ENCODE data around the gene OSBPL5.

The OSBPL5 gene

GRCh38 chr11:3057069-3057963 is 107.8 kb downstream of the OSBPL5 start, which contains the start of gene CARS1:
CARS1 (minus strand) TSS chr11:3057423; CDS start chr11:3057367, 56 bp downstream.
- peak; percentile 87 for DNase-seq (ENCODE audit: low read depth, low spot score)

- no peak for DNase-seq (ENCODE audit: low read depth, low spot score)
Measured at GRCh38 chr11:3056296-3057068, 108.6 kb downstream of the OSBPL5 start.

- no peak for DNase-seq (ENCODE audit: low read depth, low spot score)
Measured at GRCh38 chr11:3055891-3056290, 109.2 kb downstream of the OSBPL5 start.

GRCh38 chr11:3052567-3052966 is 112.5 kb downstream of the OSBPL5 start:
- no peak for DNase-seq (ENCODE audit: low read depth, low spot score)

DNA sequence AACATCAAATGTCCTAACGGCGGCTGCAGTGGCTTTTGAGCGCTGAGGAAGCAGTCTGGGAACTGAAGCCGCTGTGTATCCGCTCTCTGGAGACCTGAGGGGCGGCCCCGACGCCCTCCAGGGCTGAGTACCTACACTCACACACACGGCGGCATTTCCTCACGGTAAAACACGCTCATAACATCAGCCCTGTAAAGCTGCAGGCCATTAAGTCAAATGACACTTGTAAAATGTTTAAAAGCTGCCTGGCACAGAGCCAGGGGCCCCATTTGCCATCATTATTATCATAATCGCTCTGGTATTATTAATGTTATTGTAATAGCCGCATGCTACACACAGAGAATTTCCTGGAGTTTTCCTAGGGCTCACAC is 113.0 kb downstream of the OSBPL5 start:
- DNase-seq (ENCODE audit: low read depth, low spot score) = no peak

DNA sequence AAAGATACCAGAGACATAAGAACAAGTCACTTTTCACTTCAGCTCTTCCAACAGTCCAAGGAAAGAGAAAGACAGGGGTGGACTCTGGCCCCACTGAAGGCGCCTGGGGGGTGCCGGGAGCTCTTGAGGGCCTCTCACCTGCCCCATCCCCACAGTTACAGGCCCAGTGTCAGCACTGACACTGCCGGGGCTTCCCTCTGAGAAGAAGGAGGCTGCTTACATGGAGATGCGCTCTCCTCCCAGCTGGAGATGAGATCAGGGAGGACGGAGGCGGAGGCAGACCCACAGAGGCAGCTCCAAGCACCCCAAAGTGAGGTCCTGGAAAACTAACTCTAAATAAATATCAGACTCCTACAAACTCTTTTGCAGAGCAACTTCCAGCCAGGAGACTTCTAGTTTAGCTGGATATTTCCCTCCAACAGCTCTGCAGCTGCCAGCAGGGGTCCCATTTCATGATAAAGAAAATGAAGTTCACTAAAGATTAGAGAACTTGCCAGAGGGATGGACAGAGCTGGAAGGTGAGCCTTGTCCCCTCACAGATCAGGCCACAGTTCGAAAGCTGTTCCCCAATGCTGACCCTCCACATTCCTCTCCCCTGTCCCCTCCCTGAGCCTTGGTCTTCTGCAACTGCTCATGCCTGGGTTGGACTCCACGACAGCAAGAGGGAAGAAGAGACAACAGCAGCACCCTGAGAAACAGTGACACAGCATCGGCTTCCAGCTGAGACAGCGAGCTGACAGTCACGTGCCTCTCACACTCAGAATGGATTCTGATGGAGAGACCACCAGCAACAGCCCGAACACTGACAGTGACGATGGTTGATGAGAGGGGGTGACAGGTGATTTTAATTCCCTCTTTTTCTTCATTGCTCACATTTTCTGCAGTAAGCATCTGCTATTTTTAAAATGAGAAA is 113.7 kb downstream of the OSBPL5 start:
- DNase-seq (ENCODE audit: low read depth, low spot score) = no peak

- DNase-seq (ENCODE audit: low read depth, low spot score) = no peak
Measured at GRCh38 chr11:3050386-3051195, 114.5 kb downstream of the OSBPL5 start.

GRCh38 chr11:3049430-3050243 is 115.5 kb downstream of the OSBPL5 start:
- peak; percentile 52 for DNase-seq (ENCODE audit: low read depth, low spot score)

DNA sequence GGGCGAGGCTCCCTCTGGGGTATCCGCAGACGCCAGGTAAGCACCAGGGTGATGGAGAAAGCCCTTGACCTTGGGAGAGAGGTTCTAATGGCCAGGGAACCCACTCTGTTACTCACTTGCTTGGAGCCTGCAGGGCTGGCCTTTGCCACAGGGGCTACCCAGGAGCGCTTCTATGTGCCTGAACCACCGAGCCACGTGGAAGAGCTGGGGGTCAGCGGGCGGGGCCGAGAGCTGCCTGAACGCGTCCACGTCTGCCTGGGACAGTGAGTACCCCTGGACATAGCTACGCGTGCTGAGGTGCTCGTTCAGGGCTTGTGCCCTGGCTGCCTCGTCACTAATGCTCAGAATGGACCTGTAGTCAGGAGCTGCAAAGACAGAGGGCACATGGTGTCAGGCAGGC is 117.5 kb downstream of the OSBPL5 start:
- no peak for DNase-seq (ENCODE audit: low read depth, low spot score)

- DNase-seq (ENCODE audit: low read depth, low spot score) = no peak
Measured at GRCh38 chr11:3046641-3047040, 118.5 kb downstream of the OSBPL5 start.

- DNase-seq (ENCODE audit: low read depth, low spot score) = no peak
Measured at GRCh38 chr11:3046190-3046589, 118.9 kb downstream of the OSBPL5 start.

- no peak for DNase-seq (ENCODE audit: low read depth, low spot score)
Measured at GRCh38 chr11:3044915-3045314, 120.2 kb downstream of the OSBPL5 start.

GRCh38 chr11:3044004-3044403 is 121.1 kb downstream of the OSBPL5 start:
- no peak for DNase-seq (ENCODE audit: low read depth, low spot score)

- DNase-seq (ENCODE audit: low read depth, low spot score) = no peak
Measured at GRCh38 chr11:3043315-3043871, 121.7 kb downstream of the OSBPL5 start.

- no peak for DNase-seq (ENCODE audit: low read depth, low spot score)
Measured at GRCh38 chr11:3042496-3043314, 122.4 kb downstream of the OSBPL5 start.

DNA sequence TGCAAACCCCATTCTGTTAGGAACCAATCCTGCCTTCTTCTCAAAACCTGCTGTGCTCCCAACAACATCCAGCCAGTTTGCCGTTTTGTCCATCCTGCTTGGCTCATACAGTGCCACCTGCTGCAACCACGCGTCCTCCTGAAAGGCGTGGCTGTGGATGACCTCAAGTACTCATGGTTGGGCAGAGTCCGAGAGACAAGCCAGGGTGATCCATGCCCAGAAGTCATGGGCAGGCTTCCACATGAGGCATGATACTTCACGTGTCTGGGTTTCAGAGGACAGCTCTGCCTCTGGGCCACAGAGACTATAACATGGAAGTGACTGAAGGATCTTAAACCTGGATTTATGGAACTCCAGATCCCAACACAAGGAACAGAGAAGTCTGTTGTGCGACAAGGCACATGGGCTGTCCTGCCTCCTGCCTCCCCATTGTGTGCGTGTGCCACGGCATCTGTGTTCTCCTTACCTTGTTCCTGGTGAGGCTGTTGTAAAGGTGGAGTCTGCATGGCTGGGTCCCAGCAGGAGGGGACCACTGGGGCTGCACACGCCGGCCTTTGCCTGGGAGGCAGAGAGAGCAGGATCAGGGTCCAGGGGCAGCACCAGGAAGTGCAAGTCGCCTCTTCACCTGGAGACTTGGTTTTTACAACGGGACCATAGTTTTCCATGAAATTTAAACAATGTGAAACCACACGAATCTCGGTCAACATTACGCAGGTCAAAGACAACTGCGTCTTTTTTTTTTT is 123.2 kb downstream of the OSBPL5 start:
- DNase-seq (ENCODE audit: low read depth, low spot score) = no peak

- no peak for DNase-seq (ENCODE audit: low read depth, low spot score)
Measured at GRCh38 chr11:3040881-3041280, 124.2 kb downstream of the OSBPL5 start.

- DNase-seq (ENCODE audit: low read depth, low spot score) = no peak
Measured at GRCh38 chr11:3037945-3038271, 127.2 kb downstream of the OSBPL5 start.
